ENCODE data around the gene ETV3.

- TF ChIP-seq POLR2AphosphoS5 (IDR thresholded peaks at IDR 0.05) (no peak), POLR2A (IDR thresholded peaks at IDR 0.05) (no peak), CTCF (IDR thresholded peaks at IDR 0.05) (no peak)
These were observed 48.4 kb downstream of the ETV3 start for GRCh38 chr1:157089789-157090188.
